NCI-H2029 (cell line): Measurements from ENCODE around the gene HIVEP2.
A peak's percentile ranks its signal among the peaks of the same experiment; 100 is the strongest.

Experiments used
- DNase-seq: peaks from one replicate; lab custom pipeline; 2025; lab: John Stamatoyannopoulos, UW

HIVEP2 gene

DNA sequence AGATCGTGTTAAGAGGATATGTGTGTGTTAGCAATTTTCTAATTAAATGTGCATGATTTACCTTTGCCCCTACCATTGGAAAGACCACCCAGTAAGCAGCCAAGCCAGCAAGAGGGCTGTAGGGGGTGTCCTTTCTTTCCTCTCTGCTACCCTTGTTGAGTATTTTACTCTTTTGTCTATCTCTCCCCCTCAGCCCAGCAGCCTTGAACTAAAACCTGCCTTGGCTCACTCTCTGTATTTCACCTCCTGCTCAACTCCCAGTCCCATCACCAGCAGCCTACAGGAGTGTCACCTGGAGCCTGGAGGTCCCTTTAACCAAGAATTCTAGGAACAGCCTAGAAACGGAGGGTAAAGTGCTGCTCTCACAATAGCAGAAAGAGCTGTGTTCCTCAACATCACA lies 81.0 kb downstream of the HIVEP2 start:
- DNase-seq: no peak

DNA sequence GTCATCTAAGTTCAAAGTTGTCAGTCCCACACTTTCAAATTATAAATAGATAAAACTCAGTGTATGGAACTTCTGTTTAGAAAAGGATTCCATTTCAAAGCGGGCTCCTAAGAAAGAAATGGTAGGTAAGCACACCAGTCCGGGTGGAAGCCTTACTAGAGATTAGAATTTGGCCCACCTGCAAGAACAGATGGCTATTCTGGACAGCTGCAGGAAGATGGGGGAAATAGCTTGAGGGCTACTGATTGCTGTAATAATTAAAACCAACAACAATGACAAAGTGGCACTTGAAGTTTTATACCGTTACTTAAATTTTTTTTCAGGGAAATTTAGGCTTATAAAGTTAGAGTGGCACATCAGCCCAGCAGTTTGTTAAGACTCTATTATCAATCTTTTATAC lies 83.3 kb downstream of the HIVEP2 start:
- no peak for DNase-seq

DNA sequence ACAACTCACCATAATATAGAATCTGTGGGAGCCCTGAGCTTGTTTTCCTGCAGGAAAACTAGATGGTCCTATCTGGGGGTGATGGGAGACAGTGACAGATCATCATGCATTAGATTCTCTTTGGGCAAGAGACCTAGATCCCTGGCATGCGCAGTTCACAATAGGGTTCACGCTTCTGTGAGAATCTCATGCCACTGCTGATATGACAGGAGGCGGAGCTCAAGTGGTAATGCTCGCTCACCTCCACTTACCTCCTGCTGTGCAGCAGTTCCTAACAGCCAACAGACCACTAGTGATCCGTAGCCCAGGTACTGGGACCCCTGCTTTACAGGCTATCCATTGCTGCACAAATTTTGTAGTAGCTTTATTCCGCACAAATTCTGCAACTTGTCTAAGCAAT lies 84.5 kb downstream of the HIVEP2 start:
- DNase-seq: no peak

DNA sequence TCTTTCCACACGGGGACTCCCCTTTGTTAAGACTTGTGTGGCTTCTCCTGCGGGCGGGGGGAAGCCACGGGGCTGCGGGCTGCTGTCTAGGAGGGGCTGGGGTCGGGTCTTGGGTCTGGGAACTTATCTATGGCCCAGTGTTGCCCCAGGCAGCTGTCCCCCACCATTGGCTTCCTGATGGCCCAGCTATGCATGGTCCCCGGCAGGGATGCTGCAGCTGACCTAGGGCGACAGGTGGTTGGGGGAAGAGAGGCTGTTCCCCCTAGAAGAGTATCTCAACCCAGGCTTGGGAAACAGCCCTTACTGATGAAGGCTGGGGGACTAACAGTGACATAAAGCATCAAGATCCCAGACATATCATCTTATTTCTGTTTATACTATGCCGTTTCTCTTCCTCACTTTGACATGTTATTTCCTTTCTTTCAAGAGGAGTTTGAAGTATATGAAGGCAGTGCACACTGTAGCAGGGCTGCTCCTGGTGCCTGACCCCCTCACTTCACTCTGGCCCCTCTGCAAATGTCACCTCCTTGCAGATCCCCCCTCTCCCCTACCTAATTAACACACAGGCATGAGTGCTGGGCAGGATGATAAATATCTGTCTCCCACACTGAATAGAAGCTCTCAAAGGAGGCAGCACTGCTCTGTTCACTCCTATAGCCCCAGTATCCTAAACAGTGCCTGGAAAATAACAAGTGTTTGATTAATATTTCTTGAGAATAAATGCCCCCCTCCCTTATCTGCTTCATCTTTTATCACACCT lies 87.0 kb downstream of the HIVEP2 start:
- no peak for DNase-seq

- no peak for DNase-seq
Observed at GRCh38 chr6:142857233-142857761, 87.7 kb downstream of the HIVEP2 start.

GRCh38 chr6:142856624-142857232 lies 88.2 kb downstream of the HIVEP2 start:
- no peak for DNase-seq

- no peak for DNase-seq
Observed at GRCh38 chr6:142855893-142856623, 88.9 kb downstream of the HIVEP2 start.

DNA sequence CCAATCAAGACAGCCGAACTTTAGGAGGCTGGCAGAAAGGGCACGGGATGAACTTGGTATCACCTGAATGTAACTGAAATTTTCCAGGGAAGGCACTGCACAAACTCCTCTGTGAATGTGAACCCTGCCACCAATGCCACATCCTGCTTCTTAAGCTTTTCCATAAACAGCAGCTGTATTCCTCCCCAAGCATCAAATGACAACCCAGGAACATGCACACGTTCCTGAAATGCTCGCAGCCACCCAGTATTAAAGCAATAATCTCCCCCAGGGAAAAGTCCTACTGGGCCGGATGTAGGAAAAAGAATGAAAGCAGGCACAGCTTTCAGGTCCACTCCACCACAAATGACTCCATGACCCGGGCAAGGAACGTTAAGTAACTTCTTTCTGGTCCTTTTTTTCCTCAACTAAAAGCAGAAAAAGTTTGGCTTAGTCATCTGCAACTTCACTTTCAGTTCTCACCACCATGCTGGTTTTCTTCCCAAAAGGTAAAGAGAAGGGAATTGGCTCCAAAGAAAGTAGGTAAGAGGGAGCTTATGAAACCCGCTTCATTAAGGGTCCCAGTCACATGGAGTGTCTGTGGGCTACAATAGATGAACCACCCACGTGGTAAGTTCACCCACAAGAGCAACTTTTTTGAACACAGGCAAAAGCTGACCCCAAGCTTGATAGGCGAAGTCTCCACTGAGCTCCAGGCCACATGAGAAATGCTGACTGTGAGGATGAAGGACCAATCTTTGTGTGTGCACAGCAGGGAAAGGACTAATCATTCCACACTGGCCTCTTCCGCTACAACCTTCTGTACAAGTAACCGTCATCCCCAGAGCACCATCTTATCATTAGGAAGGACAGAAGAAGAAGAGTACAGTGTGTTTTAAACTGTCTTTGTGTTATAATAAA lies 90.1 kb downstream of the HIVEP2 start:
- no peak for DNase-seq

DNA sequence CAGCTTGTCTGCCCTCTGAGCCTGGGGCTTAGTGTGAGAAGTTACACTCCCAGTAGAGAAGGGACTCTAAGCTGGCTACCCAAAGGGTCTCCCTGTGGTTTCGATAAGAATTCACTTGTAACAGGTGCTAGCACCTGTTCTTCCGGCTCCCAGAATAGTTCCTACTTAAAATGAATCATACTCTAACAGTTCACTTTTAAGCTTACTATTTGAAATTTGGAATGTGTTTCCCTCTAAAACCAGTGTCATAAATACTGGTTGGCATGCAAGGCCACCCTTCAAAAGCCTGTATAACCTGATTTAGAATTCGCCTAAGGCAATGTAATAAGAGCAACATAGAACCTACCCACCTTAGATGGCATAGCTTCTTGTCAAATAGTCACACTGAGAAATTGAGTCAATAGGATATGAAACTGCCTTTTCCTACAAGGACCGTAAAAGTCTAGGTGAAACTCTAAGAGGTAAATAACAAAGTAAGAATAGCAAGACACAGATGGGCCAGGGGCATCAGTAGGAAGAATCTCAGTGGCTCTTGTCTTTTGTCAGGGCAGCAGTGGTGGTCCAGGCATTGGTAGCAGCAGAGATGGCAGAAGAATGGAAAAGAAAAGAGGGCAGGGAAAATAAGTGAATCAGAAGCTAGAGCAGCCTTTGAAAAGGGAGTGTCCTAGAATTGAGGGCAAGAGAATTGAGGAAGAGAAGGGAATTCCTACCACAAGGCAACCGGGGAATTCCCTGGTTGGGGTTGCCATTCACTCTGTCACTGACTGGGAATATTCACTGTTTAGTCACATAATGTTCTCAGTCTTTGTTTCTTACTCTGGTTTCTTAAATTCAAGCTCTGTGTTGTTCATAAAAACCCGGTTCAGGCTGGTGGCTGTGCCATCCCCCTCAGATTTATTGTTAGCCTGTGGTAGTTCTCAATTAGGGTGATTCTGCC lies 91.5 kb downstream of the HIVEP2 start:
- no peak for DNase-seq

- DNase-seq: no peak
Observed at GRCh38 chr6:142851601-142852000, 93.4 kb downstream of the HIVEP2 start.

DNA sequence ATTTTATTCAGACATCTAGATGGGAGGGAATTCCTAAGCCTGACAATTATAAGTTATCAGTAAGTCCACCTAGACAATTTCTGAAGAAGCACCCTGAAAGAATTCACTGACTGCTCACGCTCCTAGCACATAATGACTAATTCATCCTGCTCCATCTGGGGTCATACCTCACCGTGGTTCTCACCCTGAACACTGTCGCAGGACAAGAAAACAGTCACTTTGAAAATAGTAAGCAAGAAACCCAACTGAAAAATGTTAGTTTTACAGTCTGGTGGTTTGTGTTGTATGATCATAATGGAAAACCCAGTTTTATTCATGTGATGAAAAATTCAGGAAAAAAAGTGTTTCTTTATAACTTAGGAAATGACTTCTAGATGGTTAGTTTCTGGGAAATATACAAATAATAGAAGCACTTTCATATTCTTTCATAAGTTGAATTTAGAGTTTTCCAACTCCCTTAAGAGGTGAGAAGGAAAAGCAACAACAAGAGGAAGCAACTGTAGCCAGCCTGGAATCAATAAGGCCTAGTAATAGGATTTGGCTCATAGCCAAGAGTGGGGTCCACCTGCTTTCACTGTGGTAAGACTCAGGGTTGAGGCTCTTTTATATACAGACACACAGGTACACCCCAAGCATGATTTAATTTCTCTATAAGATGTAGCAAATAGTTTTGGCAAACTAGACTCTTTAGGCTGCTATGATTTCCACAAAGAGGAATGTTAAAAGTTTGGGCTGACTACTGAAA lies 94.1 kb downstream of the HIVEP2 start:
- DNase-seq: no peak

GRCh38 chr6:142848976-142849375 lies 96.0 kb downstream of the HIVEP2 start:
- no peak for DNase-seq

DNA sequence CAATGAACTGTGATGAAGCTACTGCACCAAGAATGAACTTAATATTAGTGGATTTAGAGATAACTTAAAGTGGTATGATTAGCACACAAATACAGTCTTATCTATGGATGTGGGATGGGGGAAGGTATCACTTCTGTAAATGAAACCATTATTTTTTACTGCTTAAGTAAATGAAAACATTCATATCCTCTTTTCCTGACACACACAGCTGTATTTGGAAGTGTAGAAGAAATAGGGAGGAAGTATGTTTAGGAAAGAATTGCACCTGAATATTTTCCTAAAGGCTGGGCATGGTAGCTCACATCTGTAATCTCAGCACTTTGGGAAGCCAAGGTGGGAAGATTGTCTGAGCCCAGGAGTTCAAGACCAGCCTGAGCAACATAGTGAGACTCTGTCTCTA lies 96.8 kb downstream of the HIVEP2 start:
- DNase-seq: no peak

DNA sequence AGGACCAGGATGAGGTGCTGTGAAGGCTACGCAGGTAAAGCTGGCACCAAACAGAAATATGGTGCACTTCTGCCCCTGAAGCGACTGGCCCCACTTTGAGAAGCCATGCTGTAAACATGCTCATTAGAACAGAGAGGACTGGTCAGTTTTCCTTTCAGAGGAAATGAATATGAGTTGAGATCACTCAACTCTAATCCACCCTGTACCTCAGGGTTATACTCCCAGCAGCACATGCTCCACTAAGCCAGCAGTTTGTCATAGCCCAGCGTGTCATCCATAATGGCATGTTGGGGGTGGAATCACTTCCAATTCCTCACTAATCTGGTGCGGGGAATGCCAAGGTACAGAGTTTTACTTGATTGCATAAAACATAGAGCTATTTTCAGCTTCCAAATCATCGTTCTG lies 98.1 kb downstream of the HIVEP2 start:
- DNase-seq: no peak

DNA sequence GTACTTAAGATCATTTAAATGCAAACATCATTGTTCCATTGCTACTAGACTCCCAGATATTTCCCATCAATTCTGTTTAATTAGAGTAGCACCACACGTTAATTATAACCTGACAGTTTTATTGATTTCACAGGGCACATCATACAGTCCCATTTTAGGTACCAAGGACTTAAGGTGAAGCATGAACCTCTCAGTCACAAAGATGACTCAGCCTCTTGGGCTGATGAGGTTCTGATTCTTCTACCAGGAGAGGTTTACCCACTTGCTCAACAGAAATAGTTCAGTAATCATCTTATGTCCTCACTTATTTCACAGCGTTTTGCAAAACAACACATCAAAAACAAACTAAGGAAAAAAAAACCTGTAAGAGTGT lies 98.5 kb downstream of the HIVEP2 start:
- no peak for DNase-seq

DNA sequence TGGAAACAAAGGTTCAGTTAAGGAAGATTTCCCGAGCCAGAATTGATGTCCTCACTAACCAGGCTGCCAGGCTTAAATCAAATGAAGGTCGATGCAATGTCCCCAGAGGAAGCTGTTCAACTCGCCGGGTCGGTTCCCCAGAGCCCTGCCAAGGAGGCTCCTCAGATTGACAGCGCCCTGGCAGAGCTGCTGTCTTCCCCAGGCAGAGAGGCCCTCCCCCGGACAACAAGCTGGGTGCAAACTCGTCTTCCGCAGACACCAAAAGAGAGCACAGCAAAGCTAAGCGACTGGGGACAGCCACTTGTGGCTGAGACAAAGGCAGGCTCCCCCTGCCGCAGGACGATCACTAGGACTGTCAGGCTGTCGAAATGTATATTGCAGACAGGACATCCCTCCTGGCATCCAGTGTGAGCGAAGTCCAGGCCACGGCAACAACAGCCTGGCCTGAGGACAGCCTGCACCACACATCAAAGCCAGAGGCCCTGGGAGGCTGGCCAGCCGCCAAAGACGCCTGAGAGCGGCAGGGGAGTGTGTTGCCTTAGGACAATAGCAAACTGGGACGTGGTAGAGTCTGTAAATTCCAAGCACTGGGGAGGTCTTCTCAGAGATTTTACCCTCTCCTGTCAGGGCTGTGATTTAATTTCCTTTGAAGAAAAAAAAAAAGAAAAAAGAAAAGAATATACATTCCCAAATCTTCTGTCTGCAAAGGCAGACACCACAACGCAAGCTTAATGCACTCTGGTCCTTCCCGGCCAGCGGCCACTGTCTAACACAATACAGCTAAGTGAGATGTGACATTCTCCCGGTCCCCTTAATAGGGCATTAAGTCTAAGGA lies 99.1 kb downstream of the HIVEP2 start:
- DNase-seq: peak; percentile 50

GRCh38 chr6:142845143-142845571 lies 99.8 kb downstream of the HIVEP2 start:
- no peak for DNase-seq

- no peak for DNase-seq
Observed at GRCh38 chr6:142844065-142844755, 100.8 kb downstream of the HIVEP2 start.

GRCh38 chr6:142843361-142843760 lies 101.6 kb downstream of the HIVEP2 start:
- DNase-seq: no peak
